Mammary epithelial cell (primary cell): Measurements from ENCODE around the gene OR5AU1.

Experiments used
- CTCF ChIP-seq, 2 donors: IDR thresholded peaks in 1 of 2; conservative IDR thresholded peaks in 1 of 2; 2 replicates each; pipeline ENCODE4 v1.5.1; 2011 to 2012; ENCODE audit warnings: inconsistent platforms in 2 of 2, low read length in 2 of 2, mild to moderate bottlenecking in 2 of 2, control low read depth in 1 of 2, low read depth in 1 of 2; ENCODE audit not compliant: insufficient read depth in 1 of 2; ENCODE audit errors: extremely low read depth in 1 of 2
- EZH2 ChIP-seq: IDR thresholded peaks from 2 replicates; pipeline ENCODE4 v1.6.1; 2012; ENCODE audit warnings: low read length, inconsistent platforms, borderline replicate concordance

GRCh38 chr14:21205026-21205677 is 49.3 kb upstream of the OR5AU1 start:
- TF ChIP-seq EZH2: no peak
- no peak for TF ChIP-seq CTCF (conservative IDR thresholded peaks at IDR 0.05 in 1 of 2, IDR thresholded peaks at IDR 0.05 in 1 of 2; ENCODE audit: extremely low read depth in 1 of 2, insufficient read depth in 1 of 2, low read depth in 1 of 2, low read length in 2 of 2)
